Fibroblast of lung (primary cell): ENCODE measurements around the gene TTC27. TPM values are rescaled to one million over a fixed set of nuclear protein-coding genes. Genes with fewer than 3 reads are reported as not detected.

Source experiments
- DNase-seq, 2 donors: peaks; one replicate each; pipeline versions ENCODE4 v3.0.0 to v3.0.0-alpha.2; 2010; ENCODE audit warnings: low read depth in 2 of 2
- H2AFZ ChIP-seq: 2 replicates; pipeline ENCODE4 v1.5.1; 2012; ENCODE audit warnings: low read length, control low read depth, inconsistent platforms
- H3K27ac ChIP-seq: 2 replicates; pipeline ENCODE4 v1.5.1; 2011; ENCODE audit warnings: low read length, control low read depth; ENCODE audit not compliant: insufficient read depth
- H3K27me3 ChIP-seq: 2 replicates; pipeline ENCODE4 v1.5.1; 2011; ENCODE audit warnings: mild to moderate bottlenecking, low read length; ENCODE audit not compliant: control insufficient read depth, insufficient read depth
- H3K36me3 ChIP-seq: 2 replicates; pipeline ENCODE4 v1.5.1; 2011; ENCODE audit warnings: low read length; ENCODE audit not compliant: control insufficient read depth, insufficient read depth
- H3K4me1 ChIP-seq: 2 replicates; pipeline ENCODE4 v1.5.1; 2011; ENCODE audit warnings: low read length; ENCODE audit not compliant: control insufficient read depth, insufficient read depth; ENCODE audit errors: extremely low read depth
- H3K4me2 ChIP-seq: 2 replicates; pipeline ENCODE4 v1.5.1; 2011; ENCODE audit warnings: low read length, control low read depth; ENCODE audit not compliant: insufficient read depth; ENCODE audit errors: extremely low read depth
- H3K4me3 ChIP-seq, 4 experiments: fragments of 200-600 bp in 1 of 4; sonication (generic) in 1 of 4; replicated peaks in 1 of 4; 2 replicates each; pipeline ENCODE4 v1.5.1; 2011 to 2016; ENCODE audit warnings: low read length in 4 of 4, low read depth in 3 of 4, mild to moderate bottlenecking in 3 of 4, control low read depth in 2 of 4, inconsistent platforms in 1 of 4, mixed read lengths in 1 of 4; ENCODE audit not compliant: insufficient read depth in 1 of 4; ENCODE audit errors: control extremely low read depth in 1 of 4
- H3K79me2 ChIP-seq: 2 replicates; pipeline ENCODE4 v1.5.1; 2012; ENCODE audit warnings: mild to moderate bottlenecking, low read length, inconsistent platforms; ENCODE audit not compliant: control insufficient read depth, insufficient read depth
- H3K9ac ChIP-seq: 2 replicates; pipeline ENCODE4 v1.5.1; 2011; ENCODE audit warnings: mild to moderate bottlenecking, low read length, control low read depth; ENCODE audit not compliant: insufficient read depth
- H3K9me3 ChIP-seq: 2 replicates; pipeline ENCODE4 v1.5.1; 2012; ENCODE audit warnings: low read depth, low read length; ENCODE audit not compliant: control insufficient read depth, insufficient read depth
- H4K20me1 ChIP-seq: 2 replicates; pipeline ENCODE4 v1.5.1; 2011; ENCODE audit warnings: low read length; ENCODE audit not compliant: control insufficient read depth, insufficient read depth; ENCODE audit errors: extremely low read depth
- EZH2 ChIP-seq: IDR thresholded peaks from 2 replicates; pipeline ENCODE4 v1.5.1; 2012; ENCODE audit warnings: low read length, control low read depth, mild to moderate bottlenecking; ENCODE audit errors: missing control alignments
- polyA plus RNA-seq, 2 donors: library from polyadenylated mRNA; depleted of rRNA in 1 of 2; stranded (reverse) in 1 of 2; unstranded in 1 of 2; fragments of >200 nt; gene quantifications; 2 replicates each; pipeline ENCODE4 v1.2.1, GENCODE V29; 2011 to 2012; ENCODE audit warnings: missing spikeins in 1 of 2
- total RNA-seq: library from RNA; depleted of rRNA; stranded (reverse); fragments of >200 nt; gene quantifications from 2 replicates; pipeline ENCODE4 v1.2.1, GENCODE V29; 2014
- TF ChIP-seq, protein P1 (sequence below), 2 donors: IDR thresholded peaks in 1 of 2; conservative IDR thresholded peaks in 1 of 2; 1 replicate in 1 of 2; 2 replicates in 1 of 2; pipeline ENCODE4 v1.5.1; 2011 to 2012; ENCODE audit warnings: low read length in 2 of 2, control low read depth in 1 of 2, inconsistent platforms in 1 of 2, low read depth in 1 of 2, mild to moderate bottlenecking in 1 of 2

The TTC27 gene
- total and polyA plus RNA-seq, 2 donors (not counting 1 experiment from before 2014, with no cell fraction given) = 15.7 to 19.3 TPM

DNA sequence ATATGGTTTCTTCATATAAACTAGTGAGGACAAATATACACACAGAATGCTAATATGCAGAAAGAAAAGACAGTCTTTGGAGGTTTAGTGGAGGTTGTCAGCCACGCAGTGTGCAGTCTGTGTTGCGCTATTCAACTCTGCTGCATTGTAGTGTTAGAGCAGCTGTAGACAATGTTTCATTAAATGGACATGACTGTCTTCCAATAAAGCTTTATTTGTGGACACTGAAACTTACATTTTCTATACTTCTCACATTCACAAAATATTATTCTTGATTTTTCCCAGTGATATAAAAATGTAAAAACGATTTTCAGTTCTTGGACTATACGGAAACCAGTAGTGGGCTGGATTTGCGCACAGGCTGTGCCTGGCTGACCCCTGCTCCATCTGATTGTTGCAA, 13.3 kb downstream of the TTC27 start:
- no peak overlapping the region for H3K4me2 ChIP-seq
- H3K27me3 ChIP-seq = no peaks in the 10 kb centered on the region
- H3K4me1 ChIP-seq = no peaks in the 10 kb centered on the region
- no peaks in the 10 kb centered on the region for H4K20me1 ChIP-seq
- H2AFZ ChIP-seq = no peak overlapping the region
- H3K9ac ChIP-seq = no peak overlapping the region
- TF ChIP-seq, protein P1, sequence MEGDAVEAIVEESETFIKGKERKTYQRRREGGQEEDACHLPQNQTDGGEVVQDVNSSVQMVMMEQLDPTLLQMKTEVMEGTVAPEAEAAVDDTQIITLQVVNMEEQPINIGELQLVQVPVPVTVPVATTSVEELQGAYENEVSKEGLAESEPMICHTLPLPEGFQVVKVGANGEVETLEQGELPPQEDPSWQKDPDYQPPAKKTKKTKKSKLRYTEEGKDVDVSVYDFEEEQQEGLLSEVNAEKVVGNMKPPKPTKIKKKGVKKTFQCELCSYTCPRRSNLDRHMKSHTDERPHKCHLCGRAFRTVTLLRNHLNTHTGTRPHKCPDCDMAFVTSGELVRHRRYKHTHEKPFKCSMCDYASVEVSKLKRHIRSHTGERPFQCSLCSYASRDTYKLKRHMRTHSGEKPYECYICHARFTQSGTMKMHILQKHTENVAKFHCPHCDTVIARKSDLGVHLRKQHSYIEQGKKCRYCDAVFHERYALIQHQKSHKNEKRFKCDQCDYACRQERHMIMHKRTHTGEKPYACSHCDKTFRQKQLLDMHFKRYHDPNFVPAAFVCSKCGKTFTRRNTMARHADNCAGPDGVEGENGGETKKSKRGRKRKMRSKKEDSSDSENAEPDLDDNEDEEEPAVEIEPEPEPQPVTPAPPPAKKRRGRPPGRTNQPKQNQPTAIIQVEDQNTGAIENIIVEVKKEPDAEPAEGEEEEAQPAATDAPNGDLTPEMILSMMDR (conservative IDR thresholded peaks at IDR 0.05 in 1 of 2, IDR thresholded peaks at IDR 0.05 in 1 of 2; ENCODE audit: low read depth in 1 of 2, low read length in 2 of 2) = no peak
- no peak for TF ChIP-seq EZH2
- H3K79me2 ChIP-seq = no peaks in the 10 kb centered on the region
- H3K9me3 ChIP-seq = no peaks in the 10 kb centered on the region
- DNase-seq = no peak
- no peaks in the 10 kb centered on the region for H3K36me3 ChIP-seq
- no peak overlapping the region for H3K4me3 ChIP-seq
- no peak overlapping the region for H3K27ac ChIP-seq

DNA sequence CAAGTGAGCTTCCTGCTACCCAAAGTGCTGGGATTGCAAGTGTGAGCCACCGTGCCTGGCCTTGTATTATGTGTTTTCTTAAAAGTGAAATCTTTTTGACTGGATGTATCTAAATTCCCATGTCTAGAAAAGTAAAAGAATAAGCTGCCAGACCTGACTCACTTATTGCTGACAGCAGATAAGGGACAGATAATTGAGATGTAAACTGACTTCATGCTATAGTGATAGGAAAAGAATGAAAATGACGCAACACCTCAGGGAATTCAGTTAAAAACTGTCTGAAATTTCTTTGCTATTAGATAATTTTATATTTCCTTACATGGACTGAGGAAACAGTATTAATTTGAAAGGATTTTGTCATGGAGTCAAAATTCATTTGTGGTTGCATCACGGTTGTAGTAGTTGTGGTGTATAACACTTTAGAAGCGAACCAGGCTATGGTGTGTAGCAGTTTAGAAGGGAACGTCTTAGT, 19.4 kb downstream of the TTC27 start:
- Histone ChIP-seq H3K79me2 (no peaks in the 10 kb centered on the region), H3K4me3 (no peak overlapping the region), H3K27me3 (no peaks in the 10 kb centered on the region), H3K27ac (peak overlapping the region; percentile 13), H4K20me1 (no peaks in the 10 kb centered on the region), H3K9ac (no peak overlapping the region), H3K9me3 (no peaks in the 10 kb centered on the region), H2AFZ (no peak overlapping the region), H3K4me2 (no peak overlapping the region), H3K4me1 (peaks cover 2% of the 10 kb centered on the region), H3K36me3 (no peaks in the 10 kb centered on the region)
- DNase-seq = peak; percentile 74 to 95
- no peak for TF ChIP-seq EZH2
- TF ChIP-seq, protein P1 (conservative IDR thresholded peaks at IDR 0.05 in 1 of 2, IDR thresholded peaks at IDR 0.05 in 1 of 2; ENCODE audit: low read depth in 1 of 2, low read length in 2 of 2) = no peak

DNA sequence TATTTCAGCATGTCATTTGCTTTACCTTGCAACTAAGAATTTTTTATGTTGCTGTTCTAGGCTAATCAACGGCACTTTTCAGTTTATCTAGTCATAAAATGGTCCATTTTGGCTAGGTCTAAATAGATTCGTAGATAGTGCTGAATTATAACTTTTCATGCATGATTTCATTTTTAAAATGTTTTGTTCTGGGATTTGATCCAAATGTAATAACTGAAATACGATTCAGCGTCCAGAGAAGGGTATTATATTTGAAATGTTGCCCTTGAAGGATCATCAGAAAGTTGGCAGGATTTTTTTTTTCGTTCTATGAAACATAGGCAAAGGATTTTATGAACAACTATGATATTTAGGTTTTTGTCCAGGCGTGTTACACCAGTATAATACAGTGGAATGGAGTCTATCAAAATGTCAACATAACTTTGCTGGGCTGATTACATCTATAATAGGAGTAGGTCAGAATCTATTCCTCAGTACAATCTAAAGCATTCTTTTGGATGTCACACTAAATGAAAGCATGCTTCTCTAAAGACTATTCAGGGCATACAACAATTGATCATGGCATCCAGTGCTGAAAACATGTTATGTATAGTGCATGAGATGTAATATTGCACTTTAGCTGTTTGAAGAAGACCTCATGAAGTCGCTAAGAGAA, 24.8 kb downstream of the TTC27 start:
- Histone ChIP-seq H3K9me3 (no peaks in the 10 kb centered on the region), H3K4me1 (peaks cover under 1% of the 10 kb centered on the region), H3K9ac (no peak overlapping the region), H3K4me3 (no peak overlapping the region), H3K79me2 (no peaks in the 10 kb centered on the region), H3K27ac (peak overlapping the region; percentile 15), H3K36me3 (no peaks in the 10 kb centered on the region), H3K4me2 (no peak overlapping the region), H4K20me1 (no peaks in the 10 kb centered on the region), H3K27me3 (no peaks in the 10 kb centered on the region), H2AFZ (no peak overlapping the region)
- peak; percentile 37 to 41 for DNase-seq
- TF ChIP-seq EZH2 = no peak
- TF ChIP-seq, protein P1 (conservative IDR thresholded peaks at IDR 0.05 in 1 of 2, IDR thresholded peaks at IDR 0.05 in 1 of 2; ENCODE audit: low read depth in 1 of 2, low read length in 2 of 2) = no peak
